Naive thymus-derived CD8-positive, alpha-beta T cell (primary cell): ENCODE results near the gene TIMMDC1. TPM values are rescaled to one million over a fixed set of nuclear protein-coding genes. Genes with fewer than 3 reads are reported as not detected.
"Not testable (repeated sequence)": the region's sequence is repeated elsewhere in the genome, so short reads cannot be mapped to it uniquely, and the experiment has no call there.

Experiments
- ATAC-seq, 2 donors: fragments of 150-1000 bp; cut with Tn5 transposase in 1 of 2; sonication (Bioruptor Pico), chemical (Tn5 transposase) in 1 of 2; 1 replicate in 1 of 2; 2 replicates in 1 of 2; pipeline ENCODE4 v1.10.0; 2021; ENCODE audit warnings: mild to moderate bottlenecking in 2 of 2, moderate library complexity in 2 of 2
- POLR2A ChIA-PET: fragments of 350-600 bp; sonication (Branson Sonifier 250); formaldehyde crosslinking; loops from one replicate; lab custom pipeline; 2021; ENCODE audit warnings: antibody characterized with exemption; lab: Charles Lee
- DNase-seq, 10 donors: peaks; one replicate each; pipeline versions ENCODE4 v3.0.0 to v3.0.0-alpha.2; 2020 to 2022
- H3K27ac Mint-ChIP-seq, 10 donors: one replicate each; pipeline ENCODE4 v1.8.0; 2020 to 2022; ENCODE audit warnings: mild to moderate bottlenecking in 10 of 10, mixed read lengths in 10 of 10, moderate library complexity in 4 of 10, inconsistent platforms in 1 of 10
- H3K27me3 Mint-ChIP-seq, 5 donors: one replicate each; pipeline ENCODE4 v1.8.0; 2021 to 2022; ENCODE audit warnings: mixed read lengths in 5 of 5
- H3K36me3 Mint-ChIP-seq, 3 donors: one replicate each; pipeline ENCODE4 v1.8.0; 2020 to 2022; ENCODE audit warnings: mixed read lengths in 3 of 3, mild to moderate bottlenecking in 2 of 3, inconsistent platforms in 1 of 3
- H3K4me1 Mint-ChIP-seq, 4 donors: one replicate each; pipeline ENCODE4 v1.8.0; 2021 to 2022; ENCODE audit warnings: mixed read lengths in 4 of 4
- H3K4me3 Mint-ChIP-seq, 10 donors: one replicate each; pipeline ENCODE4 v1.8.0; 2020 to 2022; ENCODE audit warnings: mild to moderate bottlenecking in 10 of 10, mixed read lengths in 10 of 10, moderate library complexity in 6 of 10, inconsistent platforms in 1 of 10
- H3K9me3 Mint-ChIP-seq, 9 donors: one replicate each; pipeline ENCODE4 v1.8.0; 2020 to 2022; ENCODE audit warnings: mixed read lengths in 9 of 9, mild to moderate bottlenecking in 3 of 9, inconsistent platforms in 1 of 9, moderate library complexity in 1 of 9
- polyA plus RNA-seq, 3 donors: library from polyadenylated mRNA; unstranded; fragments of 300-500 nt; fragmentation: Illumina TruSeq; gene quantifications; one replicate each; pipeline ENCODE4 v1.2.3, GENCODE V29; 2021
- total RNA-seq, 8 experiments: library from RNA in 2 of 8; stranded (reverse) in 2 of 8; gene quantifications; one replicate each; pipeline ENCODE4 v1.2.3 and lab custom pipeline; 2021 to 2026

Gene TIMMDC1
- total and polyA plus RNA-seq, 5 experiments from 2014 or later, result 63.0 to 89.7 (median 72.9) TPM

- Mint-ChIP-seq H3K9me3 (no peaks in the 10 kb centered on the region), H3K27ac (peak overlapping the region in 1 of 10 donors; percentile 2), H3K4me1 (no peaks in the 10 kb centered on the region), H3K36me3 (no peaks in the 10 kb centered on the region), H3K27me3 (no peaks in the 10 kb centered on the region), H3K4me3 (no peak overlapping the region)
- ATAC-seq (no peak), DNase-seq (no peak)
- POLR2A ChIA-PET, result no interaction called here
Measured at GRCh38 chr3:119547227-119547626, 48.9 kb downstream of the TIMMDC1 start.

- DNase-seq (no peak), ATAC-seq (no peak)
- Mint-ChIP-seq H3K36me3 (no peaks in the 10 kb centered on the region), H3K27ac (no peak overlapping the region), H3K27me3 (no peaks in the 10 kb centered on the region), H3K4me3 (no peak overlapping the region), H3K4me1 (no peaks in the 10 kb centered on the region), H3K9me3 (no peaks in the 10 kb centered on the region)
- POLR2A ChIA-PET, result no interaction called here
Measured at GRCh38 chr3:119548341-119548740, 50.0 kb downstream of the TIMMDC1 start.

GRCh38 chr3:119550192-119550910, 52.0 kb downstream of the TIMMDC1 start:
- POLR2A ChIA-PET, result no interaction called here
- Mint-ChIP-seq H3K27ac (no peak overlapping the region), H3K27me3 (no peaks in the 10 kb centered on the region), H3K4me3 (no peak overlapping the region), H3K4me1 (peaks cover 0 to 4% (median 0%) of the 10 kb centered on the region in 4 donors), H3K9me3 (no peaks in the 10 kb centered on the region), H3K36me3 (no peaks in the 10 kb centered on the region)
- ATAC-seq (no peak), DNase-seq (no peak)

GRCh38 chr3:119551598-119551997, 53.3 kb downstream of the TIMMDC1 start:
- H3K9me3 Mint-ChIP-seq, result no peaks in the 10 kb centered on the region
- DNase-seq, result no peak
- H3K4me3 Mint-ChIP-seq, result no peak overlapping the region
- H3K27ac Mint-ChIP-seq, result no peak overlapping the region
- peaks cover 0 to 10% (median 0%) of the 10 kb centered on the region in 4 donors for H3K4me1 Mint-ChIP-seq
- POLR2A ChIA-PET, result interaction anchor here (0.6 kb wide), 1 partner anchor 92 kb away, joined by 5 read pairs; no protein-coding TSS in a partner anchor
- H3K36me3 Mint-ChIP-seq, result no peaks in the 10 kb centered on the region
- no peak for ATAC-seq
- H3K27me3 Mint-ChIP-seq, result no peaks in the 10 kb centered on the region

- H3K27me3 Mint-ChIP-seq, H3K36me3 Mint-ChIP-seq, ATAC-seq, DNase-seq, POLR2A ChIA-PET, H3K27ac Mint-ChIP-seq, H3K4me3 Mint-ChIP-seq, H3K9me3 Mint-ChIP-seq: not testable (repeated sequence)
- H3K4me1 Mint-ChIP-seq, result peaks cover 0 to 10% (median 0%) of the 10 kb centered on the region in 4 donors
Measured at GRCh38 chr3:119552928-119553327, 54.6 kb downstream of the TIMMDC1 start.

- Mint-ChIP-seq H3K27ac (peak overlapping the region in 2 of 10 donors; percentile 5 to 69), H3K36me3 (no peaks in the 10 kb centered on the region)
- POLR2A ChIA-PET, result no interaction called here
Measured at GRCh38 chr3:119553823-119554415, 55.6 kb downstream of the TIMMDC1 start.

GRCh38 chr3:119555309-119555735, 57.0 kb downstream of the TIMMDC1 start:
- Mint-ChIP-seq H3K36me3 (no peaks in the 10 kb centered on the region), H3K9me3 (no peaks in the 10 kb centered on the region), H3K4me3 (no peak overlapping the region), H3K4me1 (peaks cover 2 to 18% (median 4%) of the 10 kb centered on the region in 4 donors), H3K27ac (no peak overlapping the region), H3K27me3 (peaks cover 0 to 11% (median 0%) of the 10 kb centered on the region in 5 donors)
- ATAC-seq, result no peak
- peak in 1 of 10 donors; percentile 3 for DNase-seq
- POLR2A ChIA-PET, result no interaction called here

More at GRCh38 chr3:119553823-119554415, 55.6 kb downstream of the TIMMDC1 start:
- ATAC-seq (no peak), DNase-seq (no peak)
- Mint-ChIP-seq H3K27me3 (peaks cover 0 to 7% (median 0%) of the 10 kb centered on the region in 5 donors), H3K4me1 (peaks cover 0 to 14% (median 0%) of the 10 kb centered on the region in 4 donors), H3K9me3 (no peaks in the 10 kb centered on the region), H3K4me3 (no peak overlapping the region)

GRCh38 chr3:119555929-119556328, 57.6 kb downstream of the TIMMDC1 start:
- Mint-ChIP-seq H3K27me3 (peaks cover 0 to 11% (median 0%) of the 10 kb centered on the region in 5 donors), H3K27ac (no peak overlapping the region), H3K4me3 (no peak overlapping the region), H3K9me3 (no peaks in the 10 kb centered on the region), H3K4me1 (peaks cover 2 to 18% (median 4%) of the 10 kb centered on the region in 4 donors), H3K36me3 (no peaks in the 10 kb centered on the region)
- ATAC-seq (no peak), DNase-seq (no peak)
- POLR2A ChIA-PET, result no interaction called here

- Mint-ChIP-seq H3K27ac (no peak overlapping the region), H3K4me3 (no peak overlapping the region), H3K4me1 (peaks cover 2 to 23% (median 4%) of the 10 kb centered on the region in 4 donors), H3K9me3 (no peaks in the 10 kb centered on the region), H3K27me3 (peaks cover 0 to 11% (median 0%) of the 10 kb centered on the region in 5 donors), H3K36me3 (no peaks in the 10 kb centered on the region)
- no peak for DNase-seq
- POLR2A ChIA-PET, result no interaction called here
- ATAC-seq, result no peak
Measured at GRCh38 chr3:119557192-119557876, 59.0 kb downstream of the TIMMDC1 start.

GRCh38 chr3:119557877-119558269, 59.5 kb downstream of the TIMMDC1 start:
- peaks cover 2 to 28% (median 4%) of the 10 kb centered on the region in 4 donors for H3K4me1 Mint-ChIP-seq
- no peak for ATAC-seq
- no peak overlapping the region for H3K27ac Mint-ChIP-seq
- no peaks in the 10 kb centered on the region for H3K9me3 Mint-ChIP-seq
- H3K36me3 Mint-ChIP-seq, result no peaks in the 10 kb centered on the region
- H3K4me3 Mint-ChIP-seq, result no peak overlapping the region
- POLR2A ChIA-PET, result no interaction called here
- no peak for DNase-seq
- H3K27me3 Mint-ChIP-seq, result peaks cover 0 to 11% (median 0%) of the 10 kb centered on the region in 5 donors

- Mint-ChIP-seq H3K4me1 (peaks cover 2 to 28% (median 4%) of the 10 kb centered on the region in 4 donors), H3K36me3 (no peaks in the 10 kb centered on the region), H3K27me3 (peaks cover 0 to 11% (median 0%) of the 10 kb centered on the region in 5 donors), H3K27ac (no peak overlapping the region), H3K4me3 (no peak overlapping the region), H3K9me3 (peaks cover 0 to 2% (median 0%) of the 10 kb centered on the region in 9 donors)
- POLR2A ChIA-PET, result no interaction called here
- ATAC-seq (no peak), DNase-seq (no peak)
Measured at GRCh38 chr3:119558626-119559317, 60.4 kb downstream of the TIMMDC1 start.

- Mint-ChIP-seq H3K4me1 (peaks cover 2 to 28% (median 4%) of the 10 kb centered on the region in 4 donors), H3K9me3 (peaks cover 0 to 4% (median 0%) of the 10 kb centered on the region in 9 donors), H3K36me3 (no peaks in the 10 kb centered on the region), H3K27me3 (peaks cover 0 to 11% (median 0%) of the 10 kb centered on the region in 5 donors), H3K27ac (peak within 1 kb of the TSS in 3 of 10 donors; percentile 35 to 89 (median 50)), H3K4me3 (peak within 1 kb of the TSS in 1 of 10 donors; percentile 19)
- ATAC-seq (peak; percentile 77 to 80), DNase-seq (peak in 7 of 10 donors; percentile 12 to 41 (median 23))
- POLR2A ChIA-PET, result no interaction called here
Measured at GRCh38 chr3:119559441-119559963, 61.2 kb downstream of the TIMMDC1 start, which contains the start of gene CD80. Gene CD80, minus strand, starts transcription at chr3:119559614. Its CDS starts 1,886 bp downstream, at chr3:119557728.
